Measurements from ENCODE around the gene CPVL. TPM values are rescaled to one million over a fixed set of nuclear protein-coding genes. Genes with fewer than 3 reads are reported as not detected.

The CPVL gene
- polyA plus RNA-seq, 3 donors = 410 to 1,111 (median 1,108) TPM

- no peak for TF ChIP-seq CTCF (IDR thresholded peaks at IDR 0.05)
- Histone ChIP-seq H3K79me2 (ENCODE audit: insufficient read depth, low read length) (no peaks in the 10 kb centered on the region), H3K4me3 (replicated peaks in 1 of 3; ENCODE audit: low read depth in 2 of 3, low read length in 3 of 3) (no peak overlapping the region), H3K27me3 (ENCODE audit: control insufficient read depth in 2 of 2, insufficient read depth in 2 of 2, low read length in 2 of 2) (peaks cover 48 to 68% of the 10 kb centered on the region in 2 donors), H3K4me2 (replicated peaks; ENCODE audit: extremely low read depth, low read length, poor library complexity, severe bottlenecking) (no peak overlapping the region), H3K9me3 (replicated peaks in 1 of 2; ENCODE audit: control insufficient read depth in 1 of 2, insufficient read depth in 1 of 2, low read length in 2 of 2) (peaks cover 2 to 20% of the 10 kb centered on the region in 2 donors), H3K4me1 (ENCODE audit: control insufficient read depth in 1 of 2, insufficient read depth in 2 of 2, low read length in 2 of 2) (peaks cover 35 to 36% of the 10 kb centered on the region in 2 donors), H2AFZ (ENCODE audit: insufficient read depth, low read depth, low read length, poor library complexity, severe bottlenecking) (no peak overlapping the region), H3K9ac (ENCODE audit: insufficient read depth, low read length, poor library complexity, severe bottlenecking) (no peak overlapping the region), H3K27ac (ENCODE audit: low read depth in 1 of 2, low read length in 2 of 2) (no peak overlapping the region), H4K20me1 (ENCODE audit: insufficient read depth, low read length) (no peaks in the 10 kb centered on the region), H3K36me3 (replicated peaks in 1 of 2; ENCODE audit: control insufficient read depth in 1 of 2, insufficient read depth in 2 of 2, low read length in 2 of 2) (no peaks in the 10 kb centered on the region)
- Mint-ChIP-seq H3K9me3 (peaks cover 0 to 19% (median 11%) of the 10 kb centered on the region in 7 donors), H3K27ac (no peak overlapping the region), H3K36me3 (peaks cover 0 to 9% of the 10 kb centered on the region in 2 donors), H3K4me1 (peaks cover 27% of the 10 kb centered on the region), H3K4me3 (peak overlapping the region in 1 of 2 donors; percentile 94), H3K27me3 (ENCODE audit: low read depth in 3 of 3) (peaks cover 58 to 72% (median 63%) of the 10 kb centered on the region in 3 donors)
- no peak for DNase-seq
- WGBS (ENCODE audit: insufficient coverage) = 80% methylated on average over 6 of the region's 7 CpGs
- intact Hi-C loops (cut with micrococcal nuclease) = no loop called here
These were observed 186.1 kb downstream of the CPVL start for GRCh38 chr7:28960071-28960840.

- no peak for DNase-seq
- Histone ChIP-seq H3K4me3 (replicated peaks in 1 of 3; ENCODE audit: low read depth in 2 of 3, low read length in 3 of 3) (no peak overlapping the region), H3K4me1 (ENCODE audit: control insufficient read depth in 1 of 2, insufficient read depth in 2 of 2, low read length in 2 of 2) (peaks cover 37 to 38% of the 10 kb centered on the region in 2 donors), H3K9ac (ENCODE audit: insufficient read depth, low read length, poor library complexity, severe bottlenecking) (no peak overlapping the region), H3K79me2 (ENCODE audit: insufficient read depth, low read length) (no peaks in the 10 kb centered on the region), H3K36me3 (replicated peaks in 1 of 2; ENCODE audit: control insufficient read depth in 1 of 2, insufficient read depth in 2 of 2, low read length in 2 of 2) (no peaks in the 10 kb centered on the region), H3K9me3 (replicated peaks in 1 of 2; ENCODE audit: control insufficient read depth in 1 of 2, insufficient read depth in 1 of 2, low read length in 2 of 2) (peaks cover 2 to 23% of the 10 kb centered on the region in 2 donors), H2AFZ (ENCODE audit: insufficient read depth, low read depth, low read length, poor library complexity, severe bottlenecking) (no peak overlapping the region), H3K27me3 (ENCODE audit: control insufficient read depth in 2 of 2, insufficient read depth in 2 of 2, low read length in 2 of 2) (peaks cover 58 to 81% of the 10 kb centered on the region in 2 donors), H3K4me2 (replicated peaks; ENCODE audit: extremely low read depth, low read length, poor library complexity, severe bottlenecking) (no peak overlapping the region), H3K27ac (ENCODE audit: low read depth in 1 of 2, low read length in 2 of 2) (no peak overlapping the region), H4K20me1 (ENCODE audit: insufficient read depth, low read length) (no peaks in the 10 kb centered on the region)
- Mint-ChIP-seq H3K36me3 (peaks cover 0 to 9% of the 10 kb centered on the region in 2 donors), H3K27me3 (ENCODE audit: low read depth in 3 of 3) (peaks cover 69 to 80% (median 73%) of the 10 kb centered on the region in 3 donors), H3K4me1 (peaks cover 29% of the 10 kb centered on the region), H3K4me3 (peak overlapping the region; percentile 70 to 94), H3K9me3 (peaks cover 0 to 18% (median 12%) of the 10 kb centered on the region in 7 donors), H3K27ac (no peak overlapping the region)
- no peak for TF ChIP-seq CTCF (IDR thresholded peaks at IDR 0.05)
- 87% methylated on average over 5 of the region's 6 CpGs for WGBS (ENCODE audit: insufficient coverage)
- intact Hi-C loops (cut with micrococcal nuclease) = loop anchor here in 1 of 2 donors (10.0 kb wide), 1 partner anchor 146 kb away; no protein-coding TSS in a partner anchor
These were observed 187.4 kb downstream of the CPVL start for GRCh38 chr7:28958980-28959347.

Measured in CD14-positive monocyte (primary cell).